HCT116 (cell line): ENCODE measurements around the gene SUZ12.

ENCODE experiments used
- CEBPB ChIP-seq: IDR thresholded peaks from 2 replicates; pipeline ENCODE4 v1.6.1; 2012; ENCODE audit warnings: low read depth
- CTCF ChIP-seq, 3 experiments: fragments of 200-600 bp in 1 of 3; sonication (generic) in 1 of 3; IDR thresholded peaks in 2 of 3; conservative IDR thresholded peaks in 1 of 3; 2 replicates each; pipeline ENCODE4 v1.5.1; 2012 to 2017; ENCODE audit warnings: low read depth in 2 of 3, low read length in 2 of 3, antibody characterized with exemption in 1 of 3, borderline replicate concordance in 1 of 3, control low read depth in 1 of 3, mild to moderate bottlenecking in 1 of 3, mixed read lengths in 1 of 3, mixed run types in 1 of 3, moderate library complexity in 1 of 3; ENCODE audit not compliant: insufficient read depth in 1 of 3
- EZH2phosphoT487 ChIP-seq: fragments of 200-600 bp; IDR thresholded peaks from 2 replicates; pipeline ENCODE4 v1.6.1; 2018; ENCODE audit warnings: antibody characterized with exemption, borderline replicate concordance
- POLR2A ChIP-seq: IDR thresholded peaks from 2 replicates; pipeline ENCODE4 v1.7.0; 2011; ENCODE audit warnings: borderline replicate concordance; ENCODE audit not compliant: insufficient read depth, insufficient read length; ENCODE audit errors: extremely low read depth
- POLR2AphosphoS5 ChIP-seq: IDR thresholded peaks from 2 replicates; pipeline ENCODE4 v1.6.1; 2011; ENCODE audit warnings: mild to moderate bottlenecking, low read depth, low read length, moderate library complexity
- SIN3A ChIP-seq: IDR thresholded peaks from 2 replicates; pipeline ENCODE4 v1.6.1; 2012; ENCODE audit warnings: low read depth
- ZFX ChIP-seq: fragments of 450-650 bp; IDR thresholded peaks from 2 replicates; pipeline ENCODE4 v1.6.1; 2017

- TF ChIP-seq CTCF (IDR thresholded peaks at IDR 0.05 in 2 of 3, conservative IDR thresholded peaks at IDR 0.05 in 1 of 3; ENCODE audit: borderline replicate concordance in 1 of 3, insufficient read depth in 1 of 3, low read depth in 2 of 3, low read length in 2 of 3) (no peak), EZH2phosphoT487 (no peak), POLR2AphosphoS5 (no peak), CEBPB (no peak), SIN3A (no peak), POLR2A (no peak), ZFX (no peak)
Observed at GRCh38 chr17:31903401-31903800, 33.4 kb upstream of the SUZ12 start.
